HCT116 (cell line): ENCODE data around the gene NIPAL4. TPM values are rescaled to one million over a fixed set of nuclear protein-coding genes. Genes with fewer than 3 reads are reported as not detected.

ENCODE experiments used
- ATAC-seq: fragments of 200-7000 bp; cut with Tn5 transposase; 2 replicates; pipeline ENCODE4 v1.9.1; 2020; ENCODE audit warnings: mild to moderate bottlenecking, moderate library complexity
- BruUV-seq: library from RNA; stranded (reverse); fragments of 400-500 nt; replicated peaks from 2 replicates; lab custom pipeline; 2021; lab: Mats Ljungman, UMichigan
- CTCF ChIA-PET: fragments of 300-600 bp; sonication (Branson Sonifier 250); formaldehyde crosslinking; loops from one replicate; lab custom pipeline; 2021; ENCODE audit warnings: antibody characterized with exemption; lab: Charles Lee
- POLR2A ChIA-PET: fragments of 300-600, 350-600 bp; sonication (Branson Sonifier 250); formaldehyde crosslinking; loops from one replicate; lab custom pipeline; 2021; ENCODE audit warnings: antibody characterized with exemption; lab: Charles Lee
- RAD21 ChIA-PET, 2 experiments: fragments of 300-600 bp; sonication (Branson Sonifier 250); formaldehyde crosslinking; loops; one replicate each; lab custom pipeline; 2023; ENCODE audit warnings: low total read pairs in 2 of 2; ENCODE audit not compliant: uncharacterized antibody in 2 of 2, unreplicated experiment in 2 of 2, low non-redundant PET in 1 of 2; lab: Charles Lee
- DNase-seq: peaks from one replicate; pipeline ENCODE4 v3.0.0-alpha.2; 2010; ENCODE audit warnings: low read depth, low spot score
- H2AFZ ChIP-seq: fragments of 200-600 bp; shearing (Covaris generic), sonication (generic); 2 replicates; pipeline ENCODE4 v1.6.1; 2017; ENCODE audit warnings: low read depth, mixed run types, mixed read lengths, antibody characterized with exemption, low read length; ENCODE audit not compliant: poor library complexity, severe bottlenecking
- H3K27ac ChIP-seq: 2 replicates; pipeline ENCODE4 v1.5.1; 2012; ENCODE audit warnings: low read depth, low read length
- H3K27me3 ChIP-seq: fragments of 200-600 bp; sonication (generic); 2 replicates; pipeline ENCODE4 v1.6.1; 2016; ENCODE audit warnings: mixed run types, low read length, mixed read lengths; ENCODE audit not compliant: insufficient read depth
- H3K36me3 ChIP-seq, 2 experiments: fragments of 200-500 bp in 1 of 2; fragments of 200-600 bp in 1 of 2; sonication (Bioruptor generic) in 1 of 2; sonication (generic) in 1 of 2; 2 replicates each; pipeline versions ENCODE4 v1.5.1 to v1.6.1; 2014 to 2016; ENCODE audit warnings: low read length in 2 of 2, inconsistent platforms in 1 of 2, mixed read lengths in 1 of 2, mixed run types in 1 of 2; ENCODE audit not compliant: insufficient read depth in 2 of 2, control insufficient read depth in 1 of 2
- H3K4me1 ChIP-seq, 2 experiments: fragments of 200-600 bp in 1 of 2; sonication (generic) in 1 of 2; 2 replicates each; pipeline versions ENCODE4 v1.5.1 to v1.6.1; 2012 to 2017; ENCODE audit warnings: low read length in 2 of 2, inconsistent platforms in 1 of 2, mild to moderate bottlenecking in 1 of 2, mixed read lengths in 1 of 2, mixed run types in 1 of 2, moderate library complexity in 1 of 2; ENCODE audit not compliant: insufficient read depth in 2 of 2, control insufficient read depth in 1 of 2
- H3K4me2 ChIP-seq: fragments of 200-600 bp; sonication (generic); 2 replicates; pipeline ENCODE4 v1.6.1; 2017; ENCODE audit warnings: mixed run types, low read length, mixed read lengths
- H3K4me3 ChIP-seq, 2 experiments: fragments of 200-600 bp in 1 of 2; sonication (generic) in 1 of 2; replicated peaks in 1 of 2; 2 replicates each; pipeline ENCODE4 v1.5.1; 2011 to 2016; ENCODE audit warnings: low read length in 2 of 2, control low read depth in 1 of 2, low read depth in 1 of 2, mild to moderate bottlenecking in 1 of 2, mixed read lengths in 1 of 2, mixed run types in 1 of 2
- H3K79me2 ChIP-seq: fragments of 200-600 bp; sonication (generic); 2 replicates; pipeline ENCODE4 v1.6.1; 2017; ENCODE audit warnings: mild to moderate bottlenecking, mixed run types, low read length, moderate library complexity, mixed read lengths; ENCODE audit not compliant: insufficient read depth
- H3K9ac ChIP-seq: fragments of 200-600 bp; sonication (generic); 2 replicates; pipeline ENCODE4 v1.6.1; 2016; ENCODE audit warnings: low read length, mixed read lengths
- H3K9me2 ChIP-seq: fragments of 200-600 bp; sonication (generic), shearing (Covaris generic); 2 replicates; pipeline ENCODE4 v1.6.1; 2017; ENCODE audit warnings: mixed run types, mild to moderate bottlenecking, moderate library complexity; ENCODE audit not compliant: insufficient read depth
- H3K9me3 ChIP-seq, 2 experiments: fragments of 200-500 bp in 1 of 2; fragments of 200-600 bp in 1 of 2; sonication (Bioruptor generic) in 1 of 2; sonication (generic) in 1 of 2; 2 replicates each; pipeline ENCODE4 v1.6.1; 2014 to 2017; ENCODE audit warnings: low read length in 2 of 2, mixed read lengths in 2 of 2, inconsistent platforms in 1 of 2, low read depth in 1 of 2, mild to moderate bottlenecking in 1 of 2, mixed run types in 1 of 2, moderate library complexity in 1 of 2; ENCODE audit not compliant: control insufficient read depth in 1 of 2, insufficient read depth in 1 of 2
- H4K20me1 ChIP-seq: fragments of 200-600 bp; sonication (generic), shearing (Covaris generic); 2 replicates; pipeline ENCODE4 v1.6.1; 2017; ENCODE audit warnings: mixed run types, mild to moderate bottlenecking, moderate library complexity; ENCODE audit not compliant: insufficient read depth
- EGR1 ChIP-seq: IDR thresholded peaks from 2 replicates; pipeline ENCODE4 v1.6.1; 2012; ENCODE audit warnings: low read depth
- EZH2phosphoT487 ChIP-seq: fragments of 200-600 bp; IDR thresholded peaks from 2 replicates; pipeline ENCODE4 v1.6.1; 2018; ENCODE audit warnings: antibody characterized with exemption, borderline replicate concordance
- FOSL1 ChIP-seq: IDR thresholded peaks from 2 replicates; pipeline ENCODE4 v1.6.1; 2012; ENCODE audit warnings: low read depth
- JUND ChIP-seq: IDR thresholded peaks from 2 replicates; pipeline ENCODE4 v1.6.1; 2012
- POLR2AphosphoS5 ChIP-seq: IDR thresholded peaks from 2 replicates; pipeline ENCODE4 v1.6.1; 2011; ENCODE audit warnings: mild to moderate bottlenecking, low read depth, low read length, moderate library complexity
- RAD21 ChIP-seq: IDR thresholded peaks from 2 replicates; pipeline ENCODE4 v1.6.1; 2012; ENCODE audit warnings: low read depth, mild to moderate bottlenecking
- SIN3A ChIP-seq: IDR thresholded peaks from 2 replicates; pipeline ENCODE4 v1.6.1; 2012; ENCODE audit warnings: low read depth
- SP1 ChIP-seq: IDR thresholded peaks from 2 replicates; pipeline ENCODE4 v1.6.1; 2012; ENCODE audit warnings: low read depth
- SRF ChIP-seq: IDR thresholded peaks from 2 replicates; pipeline ENCODE4 v1.6.1; 2012; ENCODE audit warnings: low read depth
- YY1 ChIP-seq: IDR thresholded peaks from 2 replicates; pipeline ENCODE4 v1.6.1; 2011; ENCODE audit warnings: low read length, low read depth, moderate library complexity, mild to moderate bottlenecking; ENCODE audit not compliant: insufficient replicate concordance; ENCODE audit errors: extremely low read depth
- ZFX ChIP-seq: fragments of 450-650 bp; IDR thresholded peaks from 2 replicates; pipeline ENCODE4 v1.6.1; 2017
- intact Hi-C: fragments of 100-400 bp; cut with micrococcal nuclease; formaldehyde crosslinking; loops from 2 replicates; pipeline ENCODE4 v1.10.0; 2022
- total RNA-seq: library from RNA; stranded (reverse); gene quantifications from one replicate; pipeline ENCODE4 v1.2.1, GENCODE V29; 2021; ENCODE audit not compliant: unreplicated experiment
- TF ChIP-seq, protein P1 (sequence below): IDR thresholded peaks from 2 replicates; pipeline ENCODE4 v1.6.1; 2012
- TF ChIP-seq, protein P2 (sequence below), 3 experiments: fragments of 200-600 bp in 1 of 3; sonication (generic) in 1 of 3; IDR thresholded peaks in 2 of 3; conservative IDR thresholded peaks in 1 of 3; 2 replicates each; pipeline ENCODE4 v1.5.1; 2012 to 2017; ENCODE audit warnings: low read depth in 2 of 3, low read length in 2 of 3, antibody characterized with exemption in 1 of 3, borderline replicate concordance in 1 of 3, control low read depth in 1 of 3, mild to moderate bottlenecking in 1 of 3, mixed read lengths in 1 of 3, mixed run types in 1 of 3, moderate library complexity in 1 of 3; ENCODE audit not compliant: insufficient read depth in 1 of 3
- TF ChIP-seq, protein P3 (sequence below): IDR thresholded peaks from 2 replicates; pipeline ENCODE4 v1.6.1; 2011; ENCODE audit warnings: mild to moderate bottlenecking, low read length, moderate library complexity; ENCODE audit not compliant: insufficient replicate concordance; ENCODE audit errors: extremely low read depth

NIPAL4 gene
- total RNA-seq, 1 experiment from 2014 or later = 0.12 TPM

DNA sequence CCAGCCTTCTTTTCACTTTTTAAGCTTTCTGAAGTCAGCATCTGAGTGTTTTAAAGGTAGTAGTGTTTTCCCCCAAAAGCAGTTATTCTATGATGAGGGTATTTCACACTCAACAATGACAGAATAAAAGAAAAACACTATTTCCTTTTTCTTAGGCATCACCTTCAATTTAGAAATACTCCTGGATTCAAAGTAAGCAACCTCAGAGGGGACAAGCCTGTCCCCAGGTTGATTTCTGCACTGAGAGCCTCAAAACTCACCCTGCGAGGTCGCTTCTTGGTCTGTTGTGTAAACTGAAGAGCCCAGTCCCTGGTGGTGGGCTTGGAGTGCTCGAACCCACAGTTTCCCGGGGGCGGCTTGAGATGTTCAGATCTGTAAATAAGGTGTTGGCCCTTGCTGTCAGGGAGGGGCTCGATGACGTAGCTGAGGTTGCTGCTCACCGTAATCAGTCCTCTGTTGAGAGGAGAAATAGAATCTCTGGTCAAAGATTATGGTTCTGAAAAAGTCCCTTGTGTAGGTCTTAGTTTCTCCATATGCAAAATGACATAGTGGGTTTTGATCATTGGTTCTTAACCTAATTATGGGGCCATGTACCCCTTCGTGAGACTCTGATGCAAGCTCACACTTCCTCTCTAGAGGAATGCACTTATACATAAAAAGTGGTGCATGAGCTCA, 59.7 kb downstream of the NIPAL4 start:
- peaks cover 0 to 23% of the 10 kb centered on the region in 2 experiments; a peak in 2 of 4 replicates for H3K4me1 ChIP-seq
- no peak overlapping the region for H3K27ac ChIP-seq
- no peaks in the 10 kb centered on the region for H3K9me2 ChIP-seq
- TF ChIP-seq FOSL1 = no peak
- no peak for TF ChIP-seq ZFX
- TF ChIP-seq JUND = no peak
- DNase-seq (no peak), ATAC-seq (no peak)
- no TSS peak for BruUV-seq
- H2AFZ ChIP-seq = no peak overlapping the region
- H3K4me3 ChIP-seq = no peak overlapping the region
- no peak overlapping the region for H3K9ac ChIP-seq
- peaks cover 7% of the 10 kb centered on the region in 2 experiments; a peak in 1 of 4 replicates for H3K36me3 ChIP-seq
- ChIA-PET POLR2A (no interaction called here), CTCF (no interaction called here), RAD21 (no interaction called here)
- no peaks in the 10 kb centered on the region for H4K20me1 ChIP-seq
- H3K79me2 ChIP-seq = peaks cover 6% of the 10 kb centered on the region; the same call in 1 of the 2 replicates
- H3K4me2 ChIP-seq = no peak overlapping the region
- intact Hi-C loops = no loop called here
- no peaks in the 10 kb centered on the region for H3K9me3 ChIP-seq
- H3K27me3 ChIP-seq = no peaks in the 10 kb centered on the region

DNA sequence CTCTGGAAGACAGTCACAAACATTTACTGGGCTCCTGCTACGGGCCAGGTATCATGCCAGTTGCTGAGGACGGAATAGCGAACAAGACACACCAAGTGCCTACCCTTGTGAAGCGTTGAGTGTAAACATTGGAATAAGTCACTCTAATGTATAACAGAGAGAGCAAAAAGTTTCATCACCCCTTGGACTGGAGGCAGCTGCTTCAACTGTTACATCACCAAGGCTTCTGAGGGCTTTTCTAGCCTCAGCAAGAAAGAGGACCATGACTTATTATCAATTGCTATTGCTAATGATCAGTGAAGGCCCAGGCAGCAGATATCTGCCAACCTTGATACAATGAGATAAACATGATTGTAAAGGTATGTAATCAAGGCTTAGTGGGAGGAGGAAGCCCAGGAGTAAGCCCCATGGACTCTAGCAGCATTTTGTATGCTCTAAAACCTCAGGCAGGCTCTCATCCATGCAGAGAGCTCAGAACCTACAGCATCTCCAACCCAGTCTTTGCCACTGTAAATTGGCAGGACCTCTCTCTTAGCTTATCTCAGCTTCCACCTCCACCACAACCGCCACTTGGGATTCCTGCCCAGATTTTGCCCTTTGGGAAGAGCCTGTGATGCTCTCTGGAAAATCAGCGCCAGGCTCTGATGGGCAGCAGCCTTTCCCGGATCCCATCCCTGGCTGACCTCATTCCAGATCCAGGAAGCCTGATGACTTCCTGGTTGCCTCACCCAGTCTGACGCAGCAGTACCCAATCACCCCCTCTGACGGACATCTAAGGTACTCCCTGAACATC, 61.1 kb downstream of the NIPAL4 start:
- Histone ChIP-seq H4K20me1 (no peaks in the 10 kb centered on the region), H3K4me3 (no peak overlapping the region), H3K79me2 (peaks cover 8% of the 10 kb centered on the region; the same call in 1 of the 2 replicates), H3K9ac (no peak overlapping the region), H3K9me3 (no peaks in the 10 kb centered on the region), H3K9me2 (no peaks in the 10 kb centered on the region), H3K27ac (no peak overlapping the region), H2AFZ (no peak overlapping the region), H3K4me2 (no peak overlapping the region), H3K36me3 (peaks cover 7% of the 10 kb centered on the region in 2 experiments; a peak in 1 of 4 replicates), H3K27me3 (no peaks in the 10 kb centered on the region), H3K4me1 (peaks cover 0 to 18% of the 10 kb centered on the region in 2 experiments; a peak in 2 of 4 replicates)
- ATAC-seq (no peak), DNase-seq (no peak)
- ChIA-PET RAD21 (no interaction called here), CTCF (no interaction called here), POLR2A (no interaction called here)
- intact Hi-C loops = no loop called here
- BruUV-seq = no TSS peak
- TF ChIP-seq SRF (no peak), SP1 (no peak), EGR1 (no peak), JUND (no peak), EZH2phosphoT487 (no peak), FOSL1 (no peak), RAD21 (no peak), POLR2AphosphoS5 (no peak), SIN3A (no peak), YY1 (no peak)
- TF ChIP-seq, protein P1, sequence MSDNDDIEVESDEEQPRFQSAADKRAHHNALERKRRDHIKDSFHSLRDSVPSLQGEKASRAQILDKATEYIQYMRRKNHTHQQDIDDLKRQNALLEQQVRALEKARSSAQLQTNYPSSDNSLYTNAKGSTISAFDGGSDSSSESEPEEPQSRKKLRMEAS = no peak
- TF ChIP-seq, protein P2, sequence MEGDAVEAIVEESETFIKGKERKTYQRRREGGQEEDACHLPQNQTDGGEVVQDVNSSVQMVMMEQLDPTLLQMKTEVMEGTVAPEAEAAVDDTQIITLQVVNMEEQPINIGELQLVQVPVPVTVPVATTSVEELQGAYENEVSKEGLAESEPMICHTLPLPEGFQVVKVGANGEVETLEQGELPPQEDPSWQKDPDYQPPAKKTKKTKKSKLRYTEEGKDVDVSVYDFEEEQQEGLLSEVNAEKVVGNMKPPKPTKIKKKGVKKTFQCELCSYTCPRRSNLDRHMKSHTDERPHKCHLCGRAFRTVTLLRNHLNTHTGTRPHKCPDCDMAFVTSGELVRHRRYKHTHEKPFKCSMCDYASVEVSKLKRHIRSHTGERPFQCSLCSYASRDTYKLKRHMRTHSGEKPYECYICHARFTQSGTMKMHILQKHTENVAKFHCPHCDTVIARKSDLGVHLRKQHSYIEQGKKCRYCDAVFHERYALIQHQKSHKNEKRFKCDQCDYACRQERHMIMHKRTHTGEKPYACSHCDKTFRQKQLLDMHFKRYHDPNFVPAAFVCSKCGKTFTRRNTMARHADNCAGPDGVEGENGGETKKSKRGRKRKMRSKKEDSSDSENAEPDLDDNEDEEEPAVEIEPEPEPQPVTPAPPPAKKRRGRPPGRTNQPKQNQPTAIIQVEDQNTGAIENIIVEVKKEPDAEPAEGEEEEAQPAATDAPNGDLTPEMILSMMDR (IDR thresholded peaks at IDR 0.05 in 2 of 3, conservative IDR thresholded peaks at IDR 0.05 in 1 of 3; ENCODE audit: borderline replicate concordance in 1 of 3, insufficient read depth in 1 of 3, low read depth in 2 of 3, low read length in 2 of 3) = no peak
- TF ChIP-seq, protein P3, sequence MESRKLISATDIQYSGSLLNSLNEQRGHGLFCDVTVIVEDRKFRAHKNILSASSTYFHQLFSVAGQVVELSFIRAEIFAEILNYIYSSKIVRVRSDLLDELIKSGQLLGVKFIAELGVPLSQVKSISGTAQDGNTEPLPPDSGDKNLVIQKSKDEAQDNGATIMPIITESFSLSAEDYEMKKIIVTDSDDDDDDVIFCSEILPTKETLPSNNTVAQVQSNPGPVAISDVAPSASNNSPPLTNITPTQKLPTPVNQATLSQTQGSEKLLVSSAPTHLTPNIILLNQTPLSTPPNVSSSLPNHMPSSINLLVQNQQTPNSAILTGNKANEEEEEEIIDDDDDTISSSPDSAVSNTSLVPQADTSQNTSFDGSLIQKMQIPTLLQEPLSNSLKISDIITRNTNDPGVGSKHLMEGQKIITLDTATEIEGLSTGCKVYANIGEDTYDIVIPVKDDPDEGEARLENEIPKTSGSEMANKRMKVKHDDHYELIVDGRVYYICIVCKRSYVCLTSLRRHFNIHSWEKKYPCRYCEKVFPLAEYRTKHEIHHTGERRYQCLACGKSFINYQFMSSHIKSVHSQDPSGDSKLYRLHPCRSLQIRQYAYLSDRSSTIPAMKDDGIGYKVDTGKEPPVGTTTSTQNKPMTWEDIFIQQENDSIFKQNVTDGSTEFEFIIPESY = no peak
